ENCODE measurements around the gene WASHC4. TPM values are rescaled to one million over a fixed set of nuclear protein-coding genes. Genes with fewer than 3 reads are reported as not detected.

WASHC4 gene
- polyA plus RNA-seq, 2 of the 4 experiments (the other 2 are of a cell fraction) = 26.5 to 67.6 TPM

Other genes with a start within 250 kb of the WASHC4 start
- 14.6 and 17.5 TPM in 2 replicates for gene SLC41A2, start 149.4 kb upstream of the WASHC4 start, polyA plus RNA-seq (2011; rRNA removed)
- gene SLC41A2, start 149.4 kb upstream of the WASHC4 start, polyA plus RNA-seq (2017; fragmentation: RNase III; extraction: RNeasy Plus Mini Kit Qiagen cat#74134 plus additional on column Dnase treatment) = 13.8 to 16.5 TPM (median 14.8 TPM) in 3 replicates
- 16.6 and 29.5 TPM in 2 replicates for gene NOPCHAP1, start 121.4 kb upstream of the WASHC4 start, polyA plus RNA-seq (2011; rRNA removed)
- 21.7 to 24.5 TPM (median 24.5 TPM) in 3 replicates for gene NOPCHAP1, start 121.4 kb upstream of the WASHC4 start, polyA plus RNA-seq (2017; fragmentation: RNase III; extraction: RNeasy Plus Mini Kit Qiagen cat#74134 plus additional on column Dnase treatment)
- gene ALDH1L2, start 23.3 kb upstream of the WASHC4 start, polyA plus RNA-seq (2011; rRNA removed) = 25.2 and 28.1 TPM in 2 replicates
- gene ALDH1L2, start 23.3 kb upstream of the WASHC4 start, polyA plus RNA-seq (2017; fragmentation: RNase III; extraction: RNeasy Plus Mini Kit Qiagen cat#74134 plus additional on column Dnase treatment) = 2.4 to 2.8 TPM (median 2.8 TPM) in 3 replicates
- gene APPL2, start 128.4 kb downstream of the WASHC4 start, polyA plus RNA-seq (2011; rRNA removed) = 48.1 and 62.6 TPM in 2 replicates
- 21.7 to 25.8 TPM (median 24.1 TPM) in 3 replicates for gene APPL2, start 128.4 kb downstream of the WASHC4 start, polyA plus RNA-seq (2017; fragmentation: RNase III; extraction: RNeasy Plus Mini Kit Qiagen cat#74134 plus additional on column Dnase treatment)
- 238 and 298 TPM in 2 replicates for gene C12orf75, start 223.0 kb downstream of the WASHC4 start, polyA plus RNA-seq (2011; rRNA removed)
- gene C12orf75, start 223.0 kb downstream of the WASHC4 start, polyA plus RNA-seq (2017; fragmentation: RNase III; extraction: RNeasy Plus Mini Kit Qiagen cat#74134 plus additional on column Dnase treatment) = 202 to 224 TPM (median 210 TPM) in 3 replicates